EL (cell line): ENCODE measurements around the gene MPP3.
"Not testable (repeated sequence)": the region's sequence is repeated elsewhere in the genome, so short reads cannot be mapped to it uniquely, and the experiment has no call there.

ENCODE experiments used
- DNase-seq: peaks from one replicate; pipeline ENCODE4 v3.0.0-alpha.2; 2016

MPP3 gene

DNA sequence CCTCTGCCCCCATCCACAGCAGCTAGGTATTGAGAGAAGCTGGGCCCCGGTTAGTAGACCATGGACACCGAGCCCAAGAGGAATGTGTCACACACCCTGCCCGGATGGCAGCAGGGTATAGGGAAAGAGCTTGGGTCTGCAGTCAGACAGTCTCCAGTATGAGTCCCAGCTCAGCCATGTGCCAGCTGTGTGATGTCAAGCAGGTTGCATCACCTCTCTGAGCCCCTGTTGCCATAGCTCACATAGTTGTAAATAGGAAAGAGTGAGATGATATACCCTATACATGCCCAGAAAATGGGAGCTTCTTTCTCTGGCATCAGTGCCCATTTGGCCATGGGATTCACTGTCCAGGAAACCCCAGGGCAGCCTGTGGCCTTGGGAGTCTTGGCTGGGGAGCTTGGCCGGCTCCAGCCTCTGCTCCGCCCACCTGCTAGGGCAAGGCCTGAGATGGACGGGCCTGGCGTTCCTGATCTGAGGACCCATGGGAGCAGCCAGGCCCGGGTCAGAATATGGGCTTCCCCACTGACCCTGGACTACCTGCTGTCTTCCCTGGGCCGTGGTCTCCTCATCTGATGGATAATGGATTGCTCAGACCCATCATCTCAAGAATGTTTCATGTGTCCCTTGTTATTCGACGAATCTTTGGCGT is 27.3 kb upstream of the MPP3 start:
- DNase-seq: no peak

DNA sequence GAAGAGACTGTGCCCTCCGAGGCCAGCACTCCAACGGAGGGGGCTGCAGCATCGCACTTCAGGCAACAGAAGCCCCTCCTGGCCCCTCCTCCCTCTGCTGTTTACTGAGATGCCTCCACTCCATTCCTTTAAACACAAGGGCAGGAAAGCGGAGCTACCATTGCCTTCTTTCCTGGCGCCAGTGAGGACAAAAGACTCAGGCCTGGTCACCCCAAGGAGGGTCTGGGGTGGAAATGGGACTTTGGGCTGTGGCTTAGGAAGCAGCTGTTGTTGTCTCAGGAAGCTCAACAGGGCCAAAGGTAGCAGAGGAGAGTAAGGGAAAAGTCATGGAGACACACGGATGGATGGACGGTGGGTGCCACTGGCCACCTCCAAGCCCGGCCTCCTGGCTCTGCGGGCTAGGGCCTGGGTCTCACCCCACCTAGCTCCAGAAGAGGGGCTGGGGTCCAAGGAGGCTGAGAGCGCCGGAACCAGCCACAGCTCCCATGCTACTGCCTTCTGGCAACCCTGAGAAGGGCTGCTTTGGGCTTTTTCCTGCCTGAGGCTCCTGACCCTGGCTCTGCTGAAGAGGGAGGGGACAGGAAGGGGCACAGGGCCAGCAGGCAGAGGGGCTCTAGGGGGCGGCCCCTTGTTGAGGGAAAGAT is 25.1 kb upstream of the MPP3 start:
- no peak for DNase-seq

DNA sequence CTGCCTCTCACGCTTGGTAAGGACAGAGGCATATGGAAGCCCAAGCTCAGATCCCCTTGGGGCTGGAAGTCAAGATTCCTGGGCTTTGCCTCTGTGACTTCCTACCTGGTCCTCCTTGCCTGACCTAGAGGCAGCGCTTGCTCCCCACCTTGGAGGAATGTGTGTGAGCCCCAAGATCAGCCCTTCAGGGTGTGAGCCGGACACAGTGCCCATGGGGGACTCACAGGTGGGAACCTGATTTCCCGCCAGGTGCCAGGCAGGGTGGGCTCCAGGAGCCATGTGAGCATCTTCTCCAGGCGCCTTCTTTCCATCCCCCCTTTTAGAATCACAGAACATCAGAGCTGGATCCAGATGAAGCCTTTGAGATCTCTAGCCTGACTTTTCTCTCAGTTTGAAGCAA is 24.2 kb upstream of the MPP3 start:
- DNase-seq: no peak

DNA sequence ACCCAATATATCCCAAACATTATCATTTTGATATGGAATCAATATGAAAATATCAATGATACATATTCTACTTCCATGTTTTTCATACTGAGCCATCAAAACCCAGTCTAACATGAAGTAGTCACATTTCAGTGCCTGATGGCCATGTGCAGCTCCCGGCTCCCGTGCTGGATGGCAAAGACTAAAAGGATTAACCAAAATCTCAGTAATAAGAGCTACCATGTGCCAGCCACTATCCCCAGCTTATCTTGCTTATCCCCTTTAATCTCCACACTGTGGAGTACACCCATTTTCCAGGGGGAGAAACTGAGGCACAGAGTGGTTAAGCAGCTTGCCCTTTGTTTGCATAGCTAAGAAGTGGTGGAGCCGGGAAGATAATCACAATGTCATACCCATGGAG is 23.2 kb upstream of the MPP3 start:
- no peak for DNase-seq

DNA sequence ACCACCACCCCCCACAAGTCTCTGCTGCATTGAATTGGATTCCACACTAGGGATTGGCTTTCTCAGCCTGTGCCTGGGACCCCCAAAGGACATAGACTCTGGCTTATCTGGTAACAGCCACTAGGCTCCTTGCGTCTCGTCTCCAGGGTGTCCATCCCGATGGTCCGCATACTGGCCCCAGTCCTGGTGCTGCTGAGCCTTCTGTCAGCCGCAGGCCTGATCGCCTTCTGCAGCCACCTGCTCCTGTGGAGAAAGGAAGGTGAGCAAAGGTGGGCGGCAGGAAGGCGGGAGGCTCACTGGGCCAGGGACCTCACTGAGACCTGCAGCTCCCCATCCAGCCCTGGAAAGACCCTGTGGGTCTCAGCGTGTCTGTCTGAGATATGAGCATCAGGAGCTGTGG is 22.1 kb upstream of the MPP3 start:
- DNase-seq: no peak

DNA sequence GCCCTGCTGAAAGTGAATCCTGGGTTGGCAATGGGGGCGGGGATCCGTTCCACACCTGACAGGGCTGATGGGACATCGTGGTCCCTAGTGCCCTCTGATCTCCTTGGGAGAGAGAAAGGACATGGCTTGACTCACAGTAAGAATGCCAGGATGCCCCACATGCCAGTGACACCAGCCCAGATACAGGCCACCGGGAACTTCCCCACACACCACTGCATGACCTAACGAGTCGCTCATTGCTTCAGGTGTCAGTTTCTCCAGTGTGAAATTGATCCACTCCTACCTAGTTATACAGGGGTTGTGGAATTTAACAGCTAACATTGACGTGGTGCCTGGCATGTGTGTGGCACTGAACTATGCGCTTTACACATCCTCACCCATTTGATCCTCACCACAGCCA is 21.6 kb upstream of the MPP3 start:
- no peak for DNase-seq

DNA sequence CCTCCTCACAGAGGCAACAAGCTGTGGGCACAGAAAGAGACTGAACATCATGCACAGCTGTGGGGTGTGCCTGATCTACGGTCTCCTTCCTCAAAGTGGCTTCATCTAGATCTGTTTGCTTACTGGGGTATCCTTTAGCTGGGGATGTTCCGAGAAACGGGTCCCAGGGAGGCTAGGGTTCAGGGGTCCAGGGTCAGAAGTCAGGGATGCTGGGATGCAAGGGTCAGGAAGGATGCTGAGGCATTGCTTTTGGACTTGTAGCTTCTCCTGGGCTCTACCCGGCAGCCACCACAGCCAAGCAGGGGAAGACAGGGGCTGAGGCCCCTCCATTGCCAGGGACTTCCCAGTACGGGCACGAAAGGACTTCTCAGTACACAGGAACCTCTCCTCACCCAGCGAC is 20.6 kb upstream of the MPP3 start:
- no peak for DNase-seq

DNA sequence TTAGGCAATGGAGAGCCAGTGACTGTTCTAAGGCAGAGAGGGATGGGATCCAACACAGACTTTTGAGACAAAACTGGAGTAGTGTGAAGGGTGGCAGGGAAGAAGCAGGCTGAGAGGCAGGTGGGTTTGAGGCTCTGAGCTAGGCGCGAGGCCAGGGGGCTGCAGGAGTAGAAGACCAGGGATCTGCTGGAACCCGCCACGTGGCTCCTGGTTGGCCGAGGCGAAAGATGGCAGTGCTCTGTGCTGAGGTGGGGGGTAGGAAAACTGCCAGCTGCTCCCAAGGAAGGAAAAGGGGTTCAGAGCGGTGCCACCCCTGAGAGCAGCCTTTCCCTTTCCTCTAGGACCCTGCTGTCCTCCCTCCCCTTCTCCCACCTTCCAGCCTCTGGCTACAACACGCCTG is 19.6 kb upstream of the MPP3 start:
- DNase-seq: no peak

DNA sequence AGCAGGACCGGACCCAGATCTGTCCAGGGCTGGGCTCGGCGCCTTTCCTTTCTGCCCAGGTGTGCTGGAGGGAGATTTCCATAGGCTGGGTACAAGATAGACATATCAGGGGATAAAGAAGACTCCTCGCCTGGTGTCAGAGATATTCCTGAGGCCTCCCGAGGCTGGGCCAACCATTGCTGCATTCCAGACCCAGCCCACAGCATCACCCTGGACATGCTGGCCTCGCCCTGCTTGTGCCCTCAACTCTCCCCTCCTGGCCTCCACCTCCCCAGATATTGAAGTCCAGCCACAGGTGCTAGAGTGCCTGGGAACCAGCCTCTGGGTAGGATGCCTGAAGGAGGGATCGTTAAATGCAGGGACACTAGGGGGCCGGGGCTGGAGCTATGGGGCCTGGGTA is 16.2 kb upstream of the MPP3 start:
- DNase-seq: no peak

DNA sequence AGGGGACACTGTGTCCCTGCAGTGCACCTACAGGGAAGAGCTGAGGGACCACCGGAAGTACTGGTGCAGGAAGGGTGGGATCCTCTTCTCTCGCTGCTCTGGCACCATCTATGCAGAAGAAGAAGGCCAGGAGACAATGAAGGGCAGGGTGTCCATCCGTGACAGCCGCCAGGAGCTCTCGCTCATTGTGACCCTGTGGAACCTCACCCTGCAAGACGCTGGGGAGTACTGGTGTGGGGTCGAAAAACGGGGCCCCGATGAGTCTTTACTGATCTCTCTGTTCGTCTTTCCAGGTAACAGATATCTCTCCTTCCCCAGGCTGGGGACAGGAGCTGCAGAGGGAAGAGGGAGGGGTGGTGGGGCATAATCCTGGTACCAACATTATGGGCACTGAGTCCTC is 15.7 kb upstream of the MPP3 start:
- no peak for DNase-seq

DNA sequence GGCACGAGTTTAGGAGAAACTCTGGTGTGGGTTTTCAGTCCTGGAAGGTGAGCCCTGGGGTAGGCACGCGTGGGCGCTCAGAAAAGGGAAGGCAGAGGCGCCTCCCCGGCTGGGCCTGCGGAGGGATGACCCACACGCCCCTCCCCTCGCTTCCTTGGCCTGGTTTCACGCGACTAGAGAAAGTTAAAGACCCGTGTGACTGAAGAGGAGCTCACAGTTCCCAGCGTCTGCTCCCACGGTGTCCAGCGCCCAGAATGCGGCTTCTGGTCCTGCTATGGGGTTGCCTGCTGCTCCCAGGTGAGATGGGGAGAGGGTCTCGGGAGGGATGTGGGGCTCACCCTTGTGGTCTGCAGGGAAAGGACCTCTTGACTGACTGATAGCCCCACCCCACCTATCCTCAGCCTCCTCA is 14.0 kb upstream of the MPP3 start, which contains the start of gene CD300LG:
TSS of gene CD300LG (plus strand) at position 214 of the 409 bp plus-strand sequence. CDS start at position 255, 41 bp downstream.
- no peak for DNase-seq

DNA sequence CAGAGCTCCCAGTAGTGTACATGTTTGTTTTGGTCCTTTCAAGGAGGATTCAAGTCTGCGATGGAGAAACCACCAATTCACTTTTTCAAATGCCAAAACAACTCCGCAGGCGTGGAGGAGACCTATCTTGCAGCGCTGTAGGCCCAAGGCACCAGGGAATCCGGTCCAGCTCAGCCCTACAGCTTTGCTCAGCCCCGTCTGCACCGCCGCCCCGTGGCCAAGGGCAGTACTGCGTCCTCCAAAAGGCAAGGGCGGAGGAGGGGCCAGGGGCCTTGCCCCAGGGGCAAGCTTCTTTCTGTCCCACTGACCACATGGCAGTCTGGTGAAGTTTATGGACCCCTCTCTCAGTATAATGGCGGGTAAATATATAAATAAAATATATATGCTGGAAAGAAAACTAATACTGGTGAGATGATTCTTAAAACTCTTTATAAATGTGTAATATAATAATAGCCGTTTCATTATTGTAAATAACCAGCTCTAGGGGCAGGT is 13.3 kb upstream of the MPP3 start:
- peak; percentile 68 for DNase-seq

DNA sequence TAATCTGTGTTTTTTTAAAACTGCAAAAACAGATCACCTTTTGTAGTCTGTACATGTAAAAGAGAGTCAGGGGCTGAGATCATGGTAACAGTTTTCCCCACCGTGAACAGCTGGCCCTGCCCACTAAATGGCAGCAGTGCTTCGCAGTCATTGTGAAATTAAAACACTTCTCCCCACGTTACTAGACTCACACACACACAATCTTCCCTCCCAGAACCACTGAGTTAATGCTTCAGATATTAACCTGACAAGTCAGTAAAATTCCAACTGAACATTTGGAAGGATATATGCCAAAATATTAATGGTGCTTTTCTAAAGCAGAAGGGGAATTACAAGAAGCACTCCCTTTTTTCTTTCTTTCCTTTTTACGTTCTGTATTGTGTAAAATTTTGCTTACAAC is 12.8 kb upstream of the MPP3 start:
- DNase-seq: no peak

DNA sequence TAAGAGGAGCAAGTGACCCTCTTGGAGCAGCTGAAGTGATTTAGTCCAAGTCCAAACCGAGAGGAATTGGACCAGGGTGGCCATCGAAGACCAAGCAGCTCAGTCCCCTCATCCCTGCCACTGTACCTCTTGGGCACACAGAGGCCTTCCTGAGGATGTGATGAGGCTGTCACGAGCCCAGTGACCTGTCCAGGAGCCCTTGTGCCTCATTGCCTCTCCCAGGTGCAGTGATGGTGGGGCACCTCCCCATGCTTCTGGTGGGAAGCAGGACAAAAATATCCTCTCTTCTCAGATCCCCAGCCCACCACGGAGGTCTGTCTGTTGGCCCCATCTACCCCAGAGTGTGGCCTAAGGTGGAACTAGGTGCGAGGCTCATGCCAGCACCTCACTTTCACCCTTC is 11.3 kb upstream of the MPP3 start:
- no peak for DNase-seq

DNA sequence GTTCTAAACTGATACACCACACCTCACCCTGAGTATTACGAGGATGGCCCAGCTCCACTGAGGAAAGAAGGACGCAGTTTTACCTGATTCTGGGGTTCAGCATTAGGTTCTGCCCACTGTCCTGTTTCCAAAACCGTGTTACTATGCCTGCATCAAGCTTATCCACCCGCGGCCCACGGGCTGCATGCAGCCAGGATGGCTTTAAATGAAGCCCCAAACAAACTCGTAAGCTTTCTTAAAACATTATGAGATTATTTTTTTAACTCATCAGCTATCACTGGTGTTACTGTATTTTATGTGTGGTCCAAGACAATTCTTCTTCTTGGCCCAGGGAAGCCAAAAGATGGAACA is 10.0 kb upstream of the MPP3 start:
- no peak for DNase-seq

DNA sequence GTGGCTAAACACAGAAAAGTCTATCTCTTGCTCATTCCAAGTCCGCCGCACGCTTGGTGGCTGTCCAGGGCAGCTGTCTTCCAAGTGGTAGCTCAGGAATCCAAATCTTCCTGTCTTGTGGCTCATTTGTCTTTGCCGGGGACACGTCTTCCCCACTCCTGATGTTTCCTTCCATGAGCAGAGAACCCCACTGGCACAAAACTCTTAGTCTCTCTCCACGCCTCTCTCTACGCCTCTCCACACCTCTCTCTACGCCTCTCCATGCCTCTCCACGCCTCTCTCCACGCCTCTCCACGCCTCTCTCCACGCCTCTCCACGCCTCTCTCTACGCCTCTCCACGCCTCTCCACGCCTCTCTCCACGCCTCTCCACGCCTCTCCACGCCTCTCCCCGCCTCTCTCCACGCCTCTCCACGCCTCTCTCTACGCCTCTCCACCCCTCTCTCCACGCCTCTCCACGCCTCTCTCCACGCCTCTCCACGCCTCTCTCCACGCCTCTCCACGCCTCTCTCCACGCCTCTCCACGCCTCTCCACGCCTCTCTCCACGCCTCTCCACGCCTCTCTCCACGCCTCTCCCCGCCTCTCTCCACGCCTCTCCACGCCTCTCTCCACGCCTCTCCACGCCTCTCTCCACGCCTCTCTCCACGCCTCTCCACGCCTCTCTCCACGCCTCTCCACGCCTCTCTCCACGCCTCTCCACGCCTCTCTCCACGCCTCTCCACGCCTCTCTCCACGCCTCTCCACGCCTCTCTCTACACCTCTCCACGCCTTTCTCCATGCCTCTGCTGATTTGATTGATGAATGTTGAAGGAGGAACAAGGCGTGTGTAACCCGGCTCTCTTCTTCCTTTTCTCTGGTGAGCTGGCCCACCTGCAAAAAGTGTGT is 9.4 kb upstream of the MPP3 start:
- not testable (repeated sequence) for DNase-seq

DNA sequence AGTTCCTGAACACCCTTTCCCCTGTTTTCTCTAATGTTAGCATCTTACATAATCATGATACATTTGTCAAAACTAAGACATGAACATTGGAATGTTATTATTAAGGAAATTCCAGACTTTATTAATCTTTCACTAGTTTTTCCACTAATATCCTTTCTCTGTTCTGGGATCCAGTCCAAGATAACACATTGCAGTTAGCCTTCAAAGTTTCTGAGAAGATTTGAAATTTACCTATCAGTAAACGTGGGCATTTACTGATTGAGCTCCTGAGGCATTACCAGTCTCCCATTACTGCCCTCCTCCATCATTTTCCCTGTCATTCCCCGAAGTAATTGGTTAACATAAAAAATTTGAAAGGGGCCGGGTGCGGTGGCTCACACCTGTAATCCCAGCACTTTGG is 8.3 kb upstream of the MPP3 start:
- no peak for DNase-seq

DNA sequence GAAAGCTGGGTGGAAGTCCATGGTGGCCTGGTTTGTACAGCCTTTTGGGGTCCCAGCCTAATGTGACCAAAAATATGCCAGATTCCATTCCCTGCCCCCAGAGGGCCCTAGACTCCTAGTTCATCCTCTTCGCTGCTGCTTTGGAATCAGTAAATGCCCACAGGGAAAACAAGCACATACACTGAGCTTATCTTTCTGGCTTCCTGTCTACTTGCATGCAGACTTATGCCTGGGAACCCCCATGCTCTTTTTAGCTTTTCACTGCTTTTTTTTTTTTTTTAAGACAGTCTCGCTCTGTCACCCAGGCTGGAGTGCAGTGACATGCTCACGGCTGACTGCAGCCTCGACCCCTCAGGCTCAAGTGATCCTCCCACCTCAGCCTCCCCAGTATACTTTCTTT is 7.9 kb upstream of the MPP3 start:
- DNase-seq: peak; percentile 51

DNA sequence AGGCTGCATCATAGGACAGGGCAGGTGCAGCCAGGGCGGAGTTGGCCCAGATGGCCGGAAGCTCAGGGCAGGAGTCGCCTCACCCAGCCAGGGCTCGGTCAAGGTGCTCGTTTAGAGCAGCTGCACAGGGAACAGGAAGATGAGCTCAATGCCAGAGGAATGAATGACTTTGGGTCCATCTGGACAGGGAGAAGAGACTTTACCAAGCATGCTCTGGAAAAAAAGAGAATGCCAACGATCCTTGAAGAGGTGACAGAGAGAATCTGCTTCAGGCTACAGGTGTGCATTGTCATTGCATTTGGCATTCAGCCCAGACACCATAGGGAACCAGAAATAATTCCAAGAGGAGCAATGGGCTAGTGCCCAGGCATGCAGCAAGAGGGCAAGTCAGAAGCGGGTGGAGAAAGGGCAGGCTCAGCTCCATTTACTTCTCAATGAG is 6.7 kb upstream of the MPP3 start:
- DNase-seq: no peak

DNA sequence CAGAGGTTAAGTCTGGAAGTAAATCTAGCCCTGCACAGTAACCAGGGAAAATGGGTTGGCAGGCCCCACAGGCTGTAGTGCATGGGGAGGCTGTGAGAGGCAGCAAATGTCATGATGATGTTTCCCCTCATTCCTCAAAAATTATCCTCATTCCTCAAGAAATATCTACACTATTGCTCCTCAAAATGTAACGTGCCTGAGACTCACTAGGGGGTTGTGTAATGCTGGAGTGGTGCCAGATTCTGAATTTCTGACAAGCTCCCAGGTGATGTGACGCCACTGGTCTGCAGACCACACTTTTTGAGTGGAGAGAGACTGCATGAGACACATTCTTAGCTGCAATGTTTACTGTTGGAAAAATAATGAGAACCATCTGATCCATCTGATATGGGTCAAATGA is 1.2 kb upstream of the MPP3 start:
- peak; percentile 26 for DNase-seq

DNA sequence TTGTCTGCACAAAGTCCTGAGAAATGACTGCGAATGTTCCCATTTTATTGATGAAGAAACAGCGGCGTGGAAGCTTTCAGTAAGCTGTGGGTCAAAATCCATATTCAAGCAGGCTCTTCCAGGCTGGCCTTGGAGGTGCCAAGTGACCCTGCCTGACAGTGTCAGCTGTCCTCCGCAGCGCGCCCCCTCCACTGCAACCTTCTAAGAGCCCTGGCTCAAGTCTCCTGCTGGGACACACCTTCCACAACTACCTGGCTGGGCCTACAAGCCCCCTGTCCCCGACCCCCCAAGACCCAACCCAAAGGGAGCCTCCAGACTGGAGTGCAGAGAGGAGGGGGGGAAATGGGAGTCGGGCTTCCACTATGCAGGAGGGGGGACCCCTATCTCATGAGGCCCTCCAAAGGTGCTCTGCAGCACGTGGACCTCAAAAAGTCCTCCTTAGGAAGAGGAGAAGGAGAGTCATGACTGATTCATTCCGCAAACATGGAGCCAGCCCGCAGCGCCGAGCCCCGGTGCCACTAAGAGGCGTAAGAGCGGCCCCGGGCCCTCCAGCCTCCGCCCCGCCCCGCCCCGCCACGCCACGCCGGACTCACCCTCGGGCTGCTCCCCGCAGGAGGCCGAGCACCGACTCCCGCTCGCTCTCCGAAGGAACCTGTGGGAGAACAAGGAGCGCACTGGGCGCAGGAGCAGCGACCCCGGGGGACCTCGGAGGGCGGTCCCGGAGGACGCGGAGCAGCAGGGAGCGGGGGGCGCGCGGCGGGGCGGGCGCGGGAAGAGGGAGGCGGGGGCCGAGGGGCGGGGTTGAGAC is 574 bp downstream of the MPP3 start:
- DNase-seq: peak; percentile 82

DNA sequence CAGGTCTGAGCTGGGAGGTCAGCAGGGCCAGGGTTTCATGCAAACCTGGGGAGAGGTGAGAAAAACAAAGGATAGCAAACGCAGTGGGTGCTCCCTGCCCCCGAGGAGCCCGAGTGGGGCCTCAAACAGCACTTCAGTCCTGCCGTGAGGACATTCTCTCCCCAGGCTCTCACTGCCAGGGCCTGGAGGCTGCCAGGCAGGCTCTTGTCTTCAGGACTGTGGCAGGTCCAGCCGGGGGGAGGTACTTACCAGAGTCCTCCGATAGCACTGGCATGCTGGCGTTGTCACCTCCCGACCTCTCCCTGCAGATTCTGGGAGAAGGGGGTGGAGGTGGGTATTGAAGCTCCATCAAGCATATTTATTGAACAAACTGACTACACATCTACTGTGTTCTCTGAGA is 1.3 kb downstream of the MPP3 start:
- no peak for DNase-seq
